HepG2 (cell line): ENCODE measurements around the gene SCN9A. TPM values are rescaled to one million over a fixed set of nuclear protein-coding genes. Genes with fewer than 3 reads are reported as not detected.

Experiments used
- AHR ChIP-seq: IDR thresholded peaks from 2 replicates; pipeline ENCODE4 v1.6.1; 2018; ENCODE audit warnings: missing genetic modification reagents, missing compliant biosample characterization
- CC2D1A ChIP-seq: sonication (generic); formaldehyde crosslinking; IDR thresholded peaks from 2 replicates; pipeline ENCODE4 v1.8.1; 2023; ENCODE audit warnings: mild to moderate bottlenecking, missing genetic modification reagents
- DMAP1 ChIP-seq: IDR thresholded peaks from 2 replicates; pipeline ENCODE4 v1.6.1; 2016
- EZH2 ChIP-seq: conservative IDR thresholded peaks from 2 replicates; pipeline ENCODE4 v1.6.1; 2012; ENCODE audit warnings: mild to moderate bottlenecking, low read depth, low read length, moderate library complexity
- FOSL1 ChIP-seq: sonication (generic); formaldehyde crosslinking; IDR thresholded peaks from 2 replicates; pipeline ENCODE4 v1.9.0; 2021; ENCODE audit warnings: missing genetic modification reagents, borderline replicate concordance
- HNF4A ChIP-seq: sonication (generic); formaldehyde crosslinking; IDR thresholded peaks from 2 replicates; pipeline ENCODE4 v1.4.0; 2020; ENCODE audit warnings: missing genetic modification reagents
- MTA3 ChIP-seq: sonication (generic); formaldehyde crosslinking; IDR thresholded peaks from 2 replicates; pipeline ENCODE4 v1.4.0; 2020; ENCODE audit warnings: missing genetic modification reagents
- NFKB2 ChIP-seq: sonication (generic); formaldehyde crosslinking; IDR thresholded peaks from 2 replicates; pipeline ENCODE4 v1.4.0; 2020; ENCODE audit warnings: missing genetic modification reagents, borderline replicate concordance
- PRDM10 ChIP-seq: sonication (generic); formaldehyde crosslinking; IDR thresholded peaks from 2 replicates; pipeline ENCODE4 v1.4.0; 2020; ENCODE audit warnings: low read depth, missing genetic modification reagents
- RCOR2 ChIP-seq: IDR thresholded peaks from 2 replicates; pipeline ENCODE4 v1.6.1; 2016; ENCODE audit warnings: missing biosample characterization, missing genetic modification reagents
- THAP8 ChIP-seq: sonication (generic); formaldehyde crosslinking; IDR thresholded peaks from 2 replicates; pipeline ENCODE4 v1.5.1; 2020; ENCODE audit warnings: missing genetic modification reagents, mild to moderate bottlenecking, borderline replicate concordance
- USF2 ChIP-seq, 2 experiments: sonication (generic) in 1 of 2; formaldehyde crosslinking in 1 of 2; IDR thresholded peaks; 2 replicates each; pipeline versions ENCODE4 v1.5.1 to v1.6.1; 2011 to 2020; ENCODE audit warnings: borderline replicate concordance in 1 of 2, low read depth in 1 of 2, low read length in 1 of 2, mild to moderate bottlenecking in 1 of 2, missing genetic modification reagents in 1 of 2, moderate library complexity in 1 of 2
- ZNF20 ChIP-seq: sonication (generic); formaldehyde crosslinking; IDR thresholded peaks from 2 replicates; pipeline ENCODE4 v1.4.0; 2020; ENCODE audit warnings: mild to moderate bottlenecking, moderate library complexity, missing genetic modification reagents
- ZNF431 ChIP-seq: sonication (generic); formaldehyde crosslinking; IDR thresholded peaks from 2 replicates; pipeline ENCODE4 v1.9.0; 2022; ENCODE audit warnings: missing genetic modification reagents, low read depth, mild to moderate bottlenecking, borderline replicate concordance
- ZNF512 ChIP-seq: sonication (generic); formaldehyde crosslinking; IDR thresholded peaks from 2 replicates; pipeline ENCODE4 v1.4.0; 2020; ENCODE audit warnings: mild to moderate bottlenecking, missing genetic modification reagents
- ZNF552 ChIP-seq: sonication (generic); formaldehyde crosslinking; IDR thresholded peaks from 2 replicates; pipeline ENCODE4 v1.9.0; 2022; ENCODE audit warnings: missing genetic modification reagents, mild to moderate bottlenecking, borderline replicate concordance
- ZNF790 ChIP-seq: sonication (generic); formaldehyde crosslinking; IDR thresholded peaks from 2 replicates; pipeline ENCODE4 v1.8.0; 2022; ENCODE audit warnings: missing genetic modification reagents, mild to moderate bottlenecking, borderline replicate concordance
- ZUFSP ChIP-seq: sonication (generic); formaldehyde crosslinking; IDR thresholded peaks from 2 replicates; pipeline ENCODE4 v1.9.0; 2021; ENCODE audit warnings: missing genetic modification reagents, mild to moderate bottlenecking, borderline replicate concordance
- polyA plus RNA-seq, 8 experiments: library from polyadenylated mRNA; depleted of rRNA in 3 of 8; stranded (reverse) in 7 of 8; unstranded in 1 of 8; fragments of >200 nt; fragmentation: Illumina TruSeq in 4 of 8; extraction: Trizol in 4 of 8; gene quantifications; 2 replicates each; pipeline versions ENCODE4 v1.2.1 to v1.2.3, GENCODE V29; 2011 to 2016; ENCODE audit warnings: low read depth in 4 of 8, missing spikeins in 1 of 8, mixed read lengths in 1 of 8; ENCODE audit not compliant: insufficient read depth in 1 of 8
- total RNA-seq, 5 experiments: library from RNA; depleted of rRNA; stranded (reverse); fragments of >200 nt; fragmentation: Illumina TruSeq; extraction: Trizol; gene quantifications; 2 replicates each; pipeline ENCODE4 v1.2.3, GENCODE V29; 2016; ENCODE audit warnings: low read depth in 1 of 5

Gene SCN9A
- total and polyA plus RNA-seq, 2 of the 13 experiments (the other 11 are each of a cell fraction or from before 2014, with no cell fraction given) = 15.3 to 24.3 TPM

- TF ChIP-seq PRDM10 (CRISPR knock-in tag) (no peak), ZNF431 (no peak), ZNF20 (no peak), ZNF790 (CRISPR knock-in tag) (no peak), ZNF512 (CRISPR knock-in tag) (no peak), ZNF552 (CRISPR knock-in tag) (no peak), THAP8 (CRISPR knock-in tag) (no peak), FOSL1 (no peak), MTA3 (CRISPR knock-in tag) (no peak), CC2D1A (CRISPR knock-in tag) (no peak), EZH2 (no peak), AHR (CRISPR knock-in tag) (no peak), RCOR2 (CRISPR knock-in tag) (peak; percentile 68; the same call in 1 of the 2 replicates), ZUFSP (CRISPR knock-in tag) (no peak), DMAP1 (CRISPR knock-in tag) (0 out of 2 replicates have a peak, but pooled peaks have one; percentile 30), NFKB2 (no peak), USF2 (IDR thresholded peaks at IDR 0.05; ENCODE audit: low read depth, low read length) (no peak), USF2 (CRISPR knock-in tag; IDR thresholded peaks at IDR 0.05; ENCODE audit: borderline replicate concordance) (no peak), HNF4A (peak; percentile 96)
Measured at GRCh38 chr2:166329465-166329864, 46.3 kb downstream of the SCN9A start (continued).
